ENCODE measurements around the gene MLLT1. TPM values are rescaled to one million over a fixed set of nuclear protein-coding genes. Genes with fewer than 3 reads are reported as not detected.

The MLLT1 gene
- total and polyA plus RNA-seq, 2 of the 8 experiments (the other 6 are each of a cell fraction or from before 2014, with no cell fraction given), result 18.8 to 45.1 TPM

DNA sequence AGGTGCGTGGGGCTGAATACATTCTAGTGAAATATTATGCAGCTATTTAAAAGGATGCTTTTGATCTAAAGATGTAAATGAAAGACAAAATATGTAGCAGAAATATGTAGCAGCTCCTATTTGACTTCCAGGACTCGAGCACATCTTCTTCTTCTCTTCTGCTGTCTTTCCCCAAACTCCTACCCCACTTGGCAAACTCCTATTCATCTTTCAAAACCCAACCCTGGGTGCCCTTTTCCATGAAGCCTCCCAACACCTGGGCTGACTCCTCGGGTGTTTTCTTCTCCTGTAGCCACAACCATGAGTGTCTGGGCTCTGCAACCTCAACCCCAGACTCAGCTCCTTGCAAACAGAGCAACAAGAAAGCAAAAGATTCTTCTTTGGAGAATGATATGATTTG is 42.5 kb upstream of the MLLT1 start:
- Histone ChIP-seq H2AFZ (ENCODE audit: low read length) (no peak overlapping the region), H3K27me3 (replicated peaks in 1 of 4; ENCODE audit: control insufficient read depth in 3 of 4, extremely low read depth in 1 of 4, insufficient read depth in 3 of 4, low read length in 3 of 4) (no peaks in the 10 kb centered on the region), H2BK15ac (ENCODE audit: low read length) (no peak overlapping the region), H2BK20ac (ENCODE audit: low read length) (no peak overlapping the region), H3K79me2 (ENCODE audit: control insufficient read depth in 1 of 2, insufficient read depth in 2 of 2, low read length in 2 of 2) (no peaks in the 10 kb centered on the region), H3K18ac (ENCODE audit: extremely low read depth, low read length) (no peak overlapping the region), H3K23ac (ENCODE audit: insufficient read length) (no peak overlapping the region), H2BK12ac (ENCODE audit: low read depth, low read length) (no peak overlapping the region), H3K4ac (replicated peaks; ENCODE audit: insufficient read length, low read depth, low read length) (no peak overlapping the region), H3K79me1 (ENCODE audit: low read depth, low read length) (no peaks in the 10 kb centered on the region), H3K27ac (ENCODE audit: low read depth, low read length) (no peak overlapping the region), H3K14ac (ENCODE audit: insufficient read length) (no peak overlapping the region), H4K91ac (replicated peaks; ENCODE audit: insufficient read length, low read length) (no peak overlapping the region), H2AK5ac (ENCODE audit: low read depth, low read length) (no peak overlapping the region), H3K23me2 (ENCODE audit: low read depth, low read length) (no peaks in the 10 kb centered on the region), H4K8ac (ENCODE audit: extremely low read depth, insufficient read depth, low read length) (no peak overlapping the region), H3K4me3 (ENCODE audit: extremely low read depth in 1 of 4, insufficient read depth in 2 of 4, low read depth in 3 of 4, low read length in 4 of 4) (no peak overlapping the region), H4K5ac (ENCODE audit: insufficient read length, low read depth, low read length) (no peak overlapping the region), H2BK120ac (replicated peaks; ENCODE audit: low read depth, low read length) (no peak overlapping the region), H3K9ac (replicated peaks in 1 of 4; ENCODE audit: extremely low read depth in 1 of 4, low read depth in 3 of 4, low read length in 3 of 4) (no peak overlapping the region), H3K4me1 (replicated peaks in 1 of 4; ENCODE audit: control insufficient read depth in 3 of 4, insufficient read depth in 4 of 4, low read length in 3 of 4) (no peaks in the 10 kb centered on the region), H3K56ac (replicated peaks; ENCODE audit: insufficient read length, low read depth, low read length) (no peak overlapping the region), H3K4me2 (ENCODE audit: insufficient read depth in 1 of 2, low read depth in 2 of 2, low read length in 2 of 2) (no peak overlapping the region), H3K9me3 (ENCODE audit: insufficient read depth in 2 of 2, low read depth in 1 of 2, low read length in 1 of 2) (peaks cover 15 to 20% of the 10 kb centered on the region in 2 experiments; a peak in 2 of 4 replicates), H4K20me1 (replicated peaks in 1 of 2; ENCODE audit: control insufficient read depth in 1 of 2, insufficient read depth in 2 of 2, low read length in 2 of 2) (no peaks in the 10 kb centered on the region), H3K36me3 (ENCODE audit: control insufficient read depth in 2 of 4, insufficient read depth in 4 of 4, low read length in 3 of 4) (no peaks in the 10 kb centered on the region), H2BK5ac (ENCODE audit: low read depth, low read length) (no peak overlapping the region)
- WGBS, 2 experiments (ENCODE audit: extremely low coverage in 1 of 2, insufficient coverage in 1 of 2, insufficient read length in 1 of 2, insufficient replicate concordance in 2 of 2, low coverage in 1 of 2, low lambda C conversion rate in 2 of 2, missing lambda C conversion rate in 1 of 2), result 76% methylated on average over 3 of the region's 3 CpGs; no CpG with 5 or more reads in 1 of the 2 experiments
- POLR2A ChIA-PET (ENCODE audit: partially characterized antibody), result no interaction called here
- CTCF ChIA-PET (ENCODE audit: partially characterized antibody), result interaction anchor here (0.6 kb wide), 1 partner anchor 144 kb away, joined by 5 read pairs; no protein-coding TSS in a partner anchor
- FAIRE-seq (no peak), DNase-seq (ENCODE audit: low read depth in 1 of 2, low spot score in 2 of 2) (no peak)
- TF ChIP-seq NANOG (IDR thresholded peaks at IDR 0.05; ENCODE audit: insufficient read depth, low read depth, low read length, poor library complexity, severe bottlenecking) (no peak), SP1 (IDR thresholded peaks at IDR 0.05; ENCODE audit: low read depth, low read length) (no peak), RXRA (IDR thresholded peaks at IDR 0.05; ENCODE audit: insufficient read depth, low read depth, low read length) (no peak), GABPA (IDR thresholded peaks at IDR 0.05; ENCODE audit: borderline replicate concordance, insufficient read depth, low read length) (no peak), ATF2 (IDR thresholded peaks at IDR 0.05; ENCODE audit: low read length) (no peak), TAF7 (optimal IDR thresholded peaks at IDR 0.05; ENCODE audit: borderline replicate concordance, low read depth, low read length) (no peak), ZNF274 (IDR thresholded peaks at IDR 0.05; ENCODE audit: borderline replicate concordance, extremely low read depth, low read length) (no peak), SP2 (IDR thresholded peaks at IDR 0.05; ENCODE audit: low read length) (no peak), POLR2AphosphoS5 (IDR thresholded peaks at IDR 0.05; ENCODE audit: low read depth, low read length) (no peak), BRCA1 (IDR thresholded peaks at IDR 0.05; ENCODE audit: low read depth, low read length) (no peak), CBX5 (IDR thresholded peaks at IDR 0.05; ENCODE audit: low read depth, low read length) (no peak), POLR2A (IDR thresholded peaks at IDR 0.05; ENCODE audit: control extremely low read depth in 1 of 2, low read depth in 2 of 2, low read length in 2 of 2) (no peak)
- TF ChIP-seq, protein P1, sequence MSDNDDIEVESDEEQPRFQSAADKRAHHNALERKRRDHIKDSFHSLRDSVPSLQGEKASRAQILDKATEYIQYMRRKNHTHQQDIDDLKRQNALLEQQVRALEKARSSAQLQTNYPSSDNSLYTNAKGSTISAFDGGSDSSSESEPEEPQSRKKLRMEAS (IDR thresholded peaks at IDR 0.05), result no peak
